Vagina (tissue), 2 donors: ENCODE results near the gene TBC1D8B. TPM values are rescaled to one million over a fixed set of nuclear protein-coding genes. Genes with fewer than 3 reads are reported as not detected.
A peak's percentile ranks its signal among the peaks of the same experiment; 100 is the strongest.
"Not testable (repeated sequence)": the region's sequence is repeated elsewhere in the genome, so short reads cannot be mapped to it uniquely, and the experiment has no call there.

Source experiments
- DNase-seq, 2 donors: peaks; one replicate each; pipeline ENCODE4 v3.0.0-alpha.2; 2017; ENCODE audit errors: extremely low spot score in 2 of 2
- H3K27ac ChIP-seq: fragments of 200-600 bp; sonication (generic); one replicate; pipeline ENCODE4 v1.5.1; 2019
- H3K27me3 ChIP-seq: fragments of 200-600 bp; sonication (generic); one replicate; pipeline ENCODE4 v1.5.1; 2019
- H3K36me3 ChIP-seq, 2 donors: fragments of 200-600 bp; sonication (generic); one replicate each; pipeline ENCODE4 v1.5.1; 2017 to 2019
- H3K4me1 ChIP-seq: fragments of 200-600 bp; sonication (generic); one replicate; pipeline ENCODE4 v1.5.1; 2019
- H3K4me3 ChIP-seq, 2 donors: fragments of 200-600 bp; sonication (generic); 1 replicate in 1 of 2; 2 replicates in 1 of 2; pipeline ENCODE4 v1.5.1; 2016 to 2019
- H3K9me3 ChIP-seq: fragments of 200-600 bp; sonication (generic); one replicate; pipeline ENCODE4 v1.5.1; 2019
- CTCF ChIP-seq, 3 experiments: fragments of 450-650 bp in 2 of 3; fragments of 200-600 bp in 1 of 3; sonication (generic) in 1 of 3; IDR thresholded peaks; one replicate each; pipeline ENCODE4 v1.5.1; 2017 to 2019; ENCODE audit warnings: antibody characterized with exemption in 3 of 3, mild to moderate bottlenecking in 2 of 3, moderate library complexity in 2 of 3
- POLR2A ChIP-seq, 2 donors: fragments of 450-650 bp; IDR thresholded peaks; one replicate each; pipeline ENCODE4 v1.6.1; 2017; ENCODE audit warnings: antibody characterized with exemption in 2 of 2, mild to moderate bottlenecking in 2 of 2, moderate library complexity in 2 of 2
- POLR2AphosphoS5 ChIP-seq, 2 donors: sonication (generic); formaldehyde crosslinking; IDR thresholded peaks; one replicate each; pipeline ENCODE4 v1.9.0; 2017; ENCODE audit warnings: antibody characterized with exemption in 2 of 2, mild to moderate bottlenecking in 2 of 2, low read depth in 1 of 2; ENCODE audit not compliant: insufficient read depth in 1 of 2
- intact Hi-C: fragments of 100-400 bp; cut with DNase I; formaldehyde crosslinking; loops from one replicate; pipeline ENCODE4 v1.15.1; 2023
- total RNA-seq: library from RNA; depleted of rRNA; stranded (reverse); fragments of >200 nt; gene quantifications from one replicate; pipeline ENCODE4 v1.2.3, GENCODE V29; 2016

The TBC1D8B gene
- total RNA-seq, 1 donor from 2014 or later: 4.7 TPM

- intact Hi-C loops: no loop called here
- no peak overlapping the region for H3K4me3 ChIP-seq
- H3K9me3 ChIP-seq: peaks cover 3% of the 10 kb centered on the region
- H3K36me3 ChIP-seq: no peaks in the 10 kb centered on the region
- no peak overlapping the region for H3K27ac ChIP-seq
- no peaks in the 10 kb centered on the region for H3K27me3 ChIP-seq
- no peak for DNase-seq
- no peak for TF ChIP-seq CTCF (IDR thresholded peaks at IDR 0.05)
- no peak for TF ChIP-seq POLR2A (IDR thresholded peaks at IDR 0.05)
- no peak for TF ChIP-seq POLR2AphosphoS5 (IDR thresholded peaks at IDR 0.05; ENCODE audit: insufficient read depth in 1 of 2, low read depth in 1 of 2)
- no peaks in the 10 kb centered on the region for H3K4me1 ChIP-seq
Measured at GRCh38 chrX:106862972-106863688, 60.7 kb downstream of the TBC1D8B start.

GRCh38 chrX:106863697-106864096 lies 61.2 kb downstream of the TBC1D8B start:
- no peak for DNase-seq
- Histone ChIP-seq H3K4me1 (no peaks in the 10 kb centered on the region), H3K4me3 (no peak overlapping the region), H3K27ac (no peak overlapping the region), H3K36me3 (no peaks in the 10 kb centered on the region), H3K27me3 (no peaks in the 10 kb centered on the region), H3K9me3 (peaks cover 3% of the 10 kb centered on the region)
- intact Hi-C loops: no loop called here
- no peak for TF ChIP-seq POLR2A (IDR thresholded peaks at IDR 0.05)
- no peak for TF ChIP-seq POLR2AphosphoS5 (IDR thresholded peaks at IDR 0.05; ENCODE audit: insufficient read depth in 1 of 2, low read depth in 1 of 2)
- TF ChIP-seq CTCF (IDR thresholded peaks at IDR 0.05): no peak

- H3K4me3 ChIP-seq, H3K36me3 ChIP-seq, H3K4me1 ChIP-seq, DNase-seq, H3K9me3 ChIP-seq, H3K27ac ChIP-seq, H3K27me3 ChIP-seq, intact Hi-C loops: not testable (repeated sequence)
Measured at GRCh38 chrX:106872796-106873195, 70.3 kb downstream of the TBC1D8B start.

- Histone ChIP-seq H3K4me3 (no peak overlapping the region), H3K9me3 (no peaks in the 10 kb centered on the region), H3K36me3 (no peaks in the 10 kb centered on the region), H3K27me3 (no peaks in the 10 kb centered on the region), H3K4me1 (no peaks in the 10 kb centered on the region), H3K27ac (no peak overlapping the region)
- no peak for DNase-seq
- intact Hi-C loops: no loop called here
- TF ChIP-seq CTCF (IDR thresholded peaks at IDR 0.05) (peak in 1 of 3 experiments; percentile 54), POLR2A (IDR thresholded peaks at IDR 0.05) (no peak), POLR2AphosphoS5 (IDR thresholded peaks at IDR 0.05; ENCODE audit: insufficient read depth in 1 of 2, low read depth in 1 of 2) (no peak)
Measured at GRCh38 chrX:106874075-106874474, 71.6 kb downstream of the TBC1D8B start.

- TF ChIP-seq POLR2A (IDR thresholded peaks at IDR 0.05): no peak
- TF ChIP-seq CTCF (IDR thresholded peaks at IDR 0.05): no peak
- TF ChIP-seq POLR2AphosphoS5 (IDR thresholded peaks at IDR 0.05; ENCODE audit: insufficient read depth in 1 of 2, low read depth in 1 of 2): no peak
- no peaks in the 10 kb centered on the region for H3K27me3 ChIP-seq
- no peaks in the 10 kb centered on the region for H3K4me1 ChIP-seq
- no peaks in the 10 kb centered on the region for H3K9me3 ChIP-seq
- intact Hi-C loops: no loop called here
- no peak for DNase-seq
- H3K27ac ChIP-seq: no peak overlapping the region
- H3K36me3 ChIP-seq: no peaks in the 10 kb centered on the region
- H3K4me3 ChIP-seq: no peak overlapping the region
Measured at GRCh38 chrX:106875151-106875550, 72.7 kb downstream of the TBC1D8B start.
